Ovary (tissue), 9 donors: ENCODE results near the gene EPHA7. TPM values are rescaled to one million over a fixed set of nuclear protein-coding genes. Genes with fewer than 3 reads are reported as not detected.

Source experiments
- DNase-seq, 5 donors: peaks; one replicate each; pipeline ENCODE4 v3.0.0-alpha.2; 2019 to 2020
- H3K27ac ChIP-seq, 2 donors: fragments of 200-600 bp; one replicate each; pipeline versions ENCODE4 v1.5.1 to v1.8.0; 2019 to 2022
- H3K27me3 ChIP-seq: fragments of 200-600 bp; one replicate; pipeline ENCODE4 v1.8.0; 2022
- H3K36me3 ChIP-seq: fragments of 200-600 bp; sonication (generic); one replicate; pipeline ENCODE4 v1.5.1; 2019
- H3K4me1 ChIP-seq: one replicate; pipeline ENCODE4 v1.8.1; 2013; ENCODE audit warnings: mild to moderate bottlenecking, moderate library complexity; ENCODE audit not compliant: insufficient read depth
- H3K4me3 ChIP-seq: fragments of 200-600 bp; sonication (generic); one replicate; pipeline ENCODE4 v1.5.1; 2017
- H3K9me3 ChIP-seq, 2 donors: fragments of 200-600 bp in 1 of 2; sonication (generic) in 1 of 2; one replicate each; pipeline versions ENCODE4 v1.5.1 to v1.8.1; 2013 to 2019; ENCODE audit warnings: mild to moderate bottlenecking in 1 of 2, moderate library complexity in 1 of 2
- EP300 ChIP-seq: sonication (generic); formaldehyde crosslinking; IDR thresholded peaks from one replicate; pipeline ENCODE4 v1.6.1; 2017; ENCODE audit warnings: antibody characterized with exemption
- POLR2A ChIP-seq: fragments of 450-650 bp; IDR thresholded peaks from one replicate; pipeline ENCODE4 v1.6.1; 2017; ENCODE audit warnings: antibody characterized with exemption, mild to moderate bottlenecking, moderate library complexity
- WGBS, 3 donors: extraction: QIAGEN DNeasy Blood & Tissue Kit in 1 of 3; methylation state at CpG; one replicate each; pipeline versions ENCODE4 v1.1.5 to v1.1.7; 2013 to 2017; 5-methylcytosine and 5-hydroxymethylcytosine counted together
- intact Hi-C, 4 donors: fragments of 100-400 bp; cut with DNase I; formaldehyde crosslinking; loops; one replicate each; pipeline versions ENCODE4 v1.11.0 to v1.15.1; 2022 to 2023
- polyA plus RNA-seq, 2 donors: library from polyadenylated mRNA; stranded (reverse); fragments of 200-250 nt in 1 of 2; fragments of 350-450 nt in 1 of 2; fragmentation: Illumina TruSeq in 1 of 2; extraction: RNeasy Lipid Tissue Mini Kit (QIAGEN cat#74804) in 1 of 2; gene quantifications; one replicate each; pipeline ENCODE4 v1.2.3, GENCODE V29; 2013 to 2014
- total RNA-seq, 7 donors: library from RNA; depleted of rRNA in 2 of 7; stranded (reverse); fragments of >200 nt in 2 of 7; fragmentation: NEBNext Ultra II Directional in 3 of 7; extraction: Animal tissue kit (Norgen Biotek cat#: 25700) in 3 of 7; gene quantifications; one replicate each; pipeline versions ENCODE4 v1.1.0 to v1.2.4, GENCODE V29; 2016 to 2023
- TF ChIP-seq, protein P1 (sequence below), 3 donors: fragments of 450-650 bp in 2 of 3; fragments of 200-600 bp in 1 of 3; IDR thresholded peaks; one replicate each; pipeline versions ENCODE4 v1.5.1 to v1.8.0; 2016 to 2022; ENCODE audit warnings: antibody characterized with exemption in 3 of 3, mild to moderate bottlenecking in 1 of 3
- donor health status: DM: no; HTN: no; CAD: no; lungs with moderate emphysema.
- donor health status: DM: no; HTN: no; CAD: no.
- donor health status: Bipolar disorder and iron deficiency.
- donor health status: DM: yes; HTN: yes; CAD: no.
- donor health status: DM: no; HTN: no; CAD: no.
- donor health status: DM: yes; HTN: yes; CAD: no.

Gene EPHA7
- total and polyA plus RNA-seq, 9 donors: 0.64 to 3.0 (median 1.5) TPM

DNA sequence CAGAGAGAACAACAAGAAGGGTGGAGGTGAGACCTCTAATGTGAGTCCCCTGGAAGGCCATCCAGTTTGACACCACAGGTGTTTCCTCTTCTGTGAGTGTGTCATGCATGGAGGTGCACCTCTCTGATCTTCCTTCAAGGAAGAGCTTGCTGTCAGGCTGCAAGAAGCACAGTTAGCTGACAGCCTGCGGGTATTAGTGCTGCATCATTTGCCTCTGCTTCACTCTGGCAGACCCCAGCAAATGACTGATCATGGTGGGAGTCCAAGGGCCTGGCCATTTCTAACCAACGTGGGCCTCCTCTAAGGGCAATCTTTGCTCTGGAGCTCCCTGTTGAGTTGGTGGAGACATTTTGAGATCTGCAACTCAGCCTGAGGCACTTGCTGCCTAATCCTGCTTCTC, 206.3 kb downstream of the EPHA7 start:
- Histone ChIP-seq H3K9me3 (no peaks in the 10 kb centered on the region), H3K27me3 (no peaks in the 10 kb centered on the region), H3K4me1 (no peaks in the 10 kb centered on the region), H3K27ac (no peak overlapping the region), H3K36me3 (no peaks in the 10 kb centered on the region), H3K4me3 (no peak overlapping the region)
- 75 to 92% (median 87%) methylated on average over 2 of the region's 2 CpGs for WGBS, 3 donors
- no peak for DNase-seq
- intact Hi-C loops: no loop called here
- TF ChIP-seq, protein P1, sequence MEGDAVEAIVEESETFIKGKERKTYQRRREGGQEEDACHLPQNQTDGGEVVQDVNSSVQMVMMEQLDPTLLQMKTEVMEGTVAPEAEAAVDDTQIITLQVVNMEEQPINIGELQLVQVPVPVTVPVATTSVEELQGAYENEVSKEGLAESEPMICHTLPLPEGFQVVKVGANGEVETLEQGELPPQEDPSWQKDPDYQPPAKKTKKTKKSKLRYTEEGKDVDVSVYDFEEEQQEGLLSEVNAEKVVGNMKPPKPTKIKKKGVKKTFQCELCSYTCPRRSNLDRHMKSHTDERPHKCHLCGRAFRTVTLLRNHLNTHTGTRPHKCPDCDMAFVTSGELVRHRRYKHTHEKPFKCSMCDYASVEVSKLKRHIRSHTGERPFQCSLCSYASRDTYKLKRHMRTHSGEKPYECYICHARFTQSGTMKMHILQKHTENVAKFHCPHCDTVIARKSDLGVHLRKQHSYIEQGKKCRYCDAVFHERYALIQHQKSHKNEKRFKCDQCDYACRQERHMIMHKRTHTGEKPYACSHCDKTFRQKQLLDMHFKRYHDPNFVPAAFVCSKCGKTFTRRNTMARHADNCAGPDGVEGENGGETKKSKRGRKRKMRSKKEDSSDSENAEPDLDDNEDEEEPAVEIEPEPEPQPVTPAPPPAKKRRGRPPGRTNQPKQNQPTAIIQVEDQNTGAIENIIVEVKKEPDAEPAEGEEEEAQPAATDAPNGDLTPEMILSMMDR (IDR thresholded peaks at IDR 0.05): no peak
- TF ChIP-seq POLR2A (no peak), EP300 (no peak)

DNA sequence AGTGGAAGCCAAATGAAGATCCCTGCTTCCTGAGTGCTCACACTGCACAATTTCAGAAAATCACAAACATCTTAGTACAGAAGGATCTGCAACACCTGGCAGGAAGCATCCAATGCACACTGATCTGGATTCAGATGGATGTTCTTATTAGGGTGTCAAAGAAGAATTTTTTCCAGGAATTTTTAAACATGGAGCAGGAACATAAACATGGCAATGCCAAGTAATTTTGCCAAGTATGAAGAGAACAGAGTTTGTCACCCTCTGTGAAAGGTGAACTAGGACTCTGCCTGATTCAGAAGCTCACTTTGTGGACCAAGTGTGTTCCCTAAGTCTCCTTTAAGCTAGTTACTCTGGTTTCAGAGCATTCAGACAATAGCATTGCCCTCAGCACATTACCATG, 208.5 kb downstream of the EPHA7 start:
- H3K27ac ChIP-seq: no peak overlapping the region
- H3K9me3 ChIP-seq: no peaks in the 10 kb centered on the region
- H3K4me1 ChIP-seq: no peaks in the 10 kb centered on the region
- no peak for DNase-seq
- H3K4me3 ChIP-seq: no peak overlapping the region
- H3K27me3 ChIP-seq: no peaks in the 10 kb centered on the region
- H3K36me3 ChIP-seq: no peaks in the 10 kb centered on the region
- TF ChIP-seq, protein P1 (IDR thresholded peaks at IDR 0.05): no peak
- TF ChIP-seq EP300: no peak
- TF ChIP-seq POLR2A: no peak
- intact Hi-C loops: no loop called here

DNA sequence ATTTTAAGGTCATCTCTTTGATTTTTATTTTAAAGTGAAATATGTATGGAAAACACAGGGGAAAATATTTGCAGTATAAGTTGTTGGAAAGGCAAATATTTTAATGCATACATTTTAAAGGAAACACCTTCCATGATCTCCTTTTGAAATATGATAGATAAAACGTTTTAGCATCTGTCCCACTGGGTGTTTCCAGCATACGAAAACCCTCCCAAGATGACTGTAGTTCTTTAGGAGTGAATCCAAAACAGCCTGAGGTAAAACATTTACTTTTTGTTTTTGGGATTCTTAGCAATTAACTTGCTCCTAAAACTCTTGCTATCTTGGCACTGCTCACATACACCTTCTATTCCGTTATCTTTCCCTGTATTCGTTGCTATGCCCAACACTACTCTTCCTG, 210.0 kb downstream of the EPHA7 start:
- H3K36me3 ChIP-seq: no peaks in the 10 kb centered on the region
- no peak overlapping the region for H3K4me3 ChIP-seq
- H3K27ac ChIP-seq: no peak overlapping the region
- WGBS, 3 donors: 13 to 19% (median 13%) methylated on average over 4 of the region's 4 CpGs
- no peaks in the 10 kb centered on the region for H3K27me3 ChIP-seq
- H3K4me1 ChIP-seq: no peaks in the 10 kb centered on the region
- TF ChIP-seq, protein P1 (IDR thresholded peaks at IDR 0.05): no peak
- TF ChIP-seq EP300 (no peak), POLR2A (no peak)
- DNase-seq: no peak
- H3K9me3 ChIP-seq: no peaks in the 10 kb centered on the region
- intact Hi-C loops: no loop called here

DNA sequence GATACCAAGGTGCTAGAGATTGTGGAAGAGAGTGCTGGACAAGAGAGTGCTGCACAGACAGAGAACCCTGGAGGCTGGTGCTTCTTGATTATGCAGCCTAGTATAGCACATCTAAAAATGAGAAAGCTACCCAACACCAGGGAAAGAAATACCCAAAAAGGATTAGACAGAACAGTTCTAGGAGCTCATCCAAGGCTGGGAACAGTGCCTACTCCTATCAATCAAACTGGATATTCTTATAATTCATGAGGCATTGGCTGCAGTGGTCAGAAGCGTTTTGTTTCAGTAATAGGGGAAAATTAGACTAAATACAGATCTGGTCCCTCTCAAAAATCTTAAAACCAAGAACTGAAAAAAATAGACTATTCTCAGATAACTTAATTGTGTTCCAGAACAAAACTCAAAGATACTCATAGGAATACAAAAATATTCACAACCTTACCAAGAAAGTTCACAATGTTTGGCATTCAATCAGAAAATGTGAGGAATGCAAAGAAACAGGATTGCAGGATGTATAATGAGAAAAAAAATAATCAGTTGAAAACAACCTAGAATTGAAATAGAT, 222.9 kb downstream of the EPHA7 start:
- TF ChIP-seq, protein P1 (IDR thresholded peaks at IDR 0.05): no peak
- TF ChIP-seq POLR2A: no peak
- TF ChIP-seq EP300: no peak
- Histone ChIP-seq H3K27ac (no peak overlapping the region), H3K4me1 (no peaks in the 10 kb centered on the region), H3K27me3 (peaks cover 2% of the 10 kb centered on the region), H3K36me3 (no peaks in the 10 kb centered on the region), H3K4me3 (no peak overlapping the region), H3K9me3 (no peaks in the 10 kb centered on the region)
- 13% methylated on average over 1 of the region's 1 CpG for WGBS, 3 donors
- intact Hi-C loops: no loop called here
- DNase-seq: no peak
